GM20431 (cell line): ENCODE results near the gene C1RL.

Source experiments
- in situ Hi-C: fragments of 300-500 bp; cut with MseI, MboI; formaldehyde crosslinking; loops from one replicate; pipeline ENCODE4 v1.15.0; 2020; ENCODE audit warnings: low sequenced_read_pairs; ENCODE audit not compliant: unreplicated experiment

C1RL gene

GRCh38 chr12:7093892-7094291, 15.1 kb downstream of the C1RL start:
- in situ Hi-C loops = no loop called here

- in situ Hi-C loops = no loop called here
These were observed 15.5 kb downstream of the C1RL start for GRCh38 chr12:7093486-7093885.

GRCh38 chr12:7092986-7093460, 16.0 kb downstream of the C1RL start:
- in situ Hi-C loops = no loop called here

- in situ Hi-C loops = no loop called here
These were observed 16.6 kb downstream of the C1RL start, which contains the start of gene C1R for GRCh38 chr12:7092229-7092985. TSS of gene C1R (minus strand) at chr12:7092445. CDS start at chr12:7092388, 57 bp downstream.

- in situ Hi-C loops = no loop called here
These were observed 17.3 kb downstream of the C1RL start for GRCh38 chr12:7091660-7092228.

- in situ Hi-C loops = no loop called here
These were observed 17.8 kb downstream of the C1RL start for GRCh38 chr12:7091171-7091570.

GRCh38 chr12:7090222-7090998, 18.6 kb downstream of the C1RL start:
- in situ Hi-C loops = no loop called here

GRCh38 chr12:7089196-7089871, 19.7 kb downstream of the C1RL start:
- in situ Hi-C loops = no loop called here

GRCh38 chr12:7083125-7083524, 25.9 kb downstream of the C1RL start:
- in situ Hi-C loops = no loop called here

GRCh38 chr12:7081037-7081436, 28.0 kb downstream of the C1RL start:
- in situ Hi-C loops = no loop called here

- in situ Hi-C loops = no loop called here
These were observed 29.2 kb downstream of the C1RL start for GRCh38 chr12:7079826-7080125.

- in situ Hi-C loops = no loop called here
These were observed 30.9 kb downstream of the C1RL start for GRCh38 chr12:7078163-7078562.

GRCh38 chr12:7076493-7076892, 32.5 kb downstream of the C1RL start:
- in situ Hi-C loops = no loop called here

GRCh38 chr12:7075939-7076338, 33.1 kb downstream of the C1RL start:
- in situ Hi-C loops = no loop called here

GRCh38 chr12:7075518-7075917, 33.5 kb downstream of the C1RL start:
- in situ Hi-C loops = no loop called here

- in situ Hi-C loops = no loop called here
These were observed 35.1 kb downstream of the C1RL start for GRCh38 chr12:7073946-7074345.

GRCh38 chr12:7072554-7072953, 36.5 kb downstream of the C1RL start:
- in situ Hi-C loops = no loop called here

- in situ Hi-C loops = no loop called here
These were observed 37.0 kb downstream of the C1RL start for GRCh38 chr12:7072035-7072434.

GRCh38 chr12:7069386-7069785, 39.6 kb downstream of the C1RL start:
- in situ Hi-C loops = no loop called here

- in situ Hi-C loops = no loop called here
These were observed 40.0 kb downstream of the C1RL start for GRCh38 chr12:7068994-7069346.
